Renal pelvis (tissue), 4 donors: ENCODE data around the gene NTM. TPM values are rescaled to one million over a fixed set of nuclear protein-coding genes. Genes with fewer than 3 reads are reported as not detected.

ENCODE experiments used
- DNase-seq: peaks from one replicate; pipeline ENCODE4 v3.0.0-alpha.2; 2013
- polyA plus RNA-seq, 3 donors: library from polyadenylated mRNA; unstranded; fragments of 120-200 nt; gene quantifications; one replicate each; pipeline ENCODE4 v1.2.1, GENCODE V29; 2013; ENCODE audit not compliant: insufficient read length in 3 of 3

Gene NTM
- polyA plus RNA-seq, 3 donors = 37.2 to 44.8 (median 37.5) TPM

- no peak for DNase-seq
Observed at GRCh38 chr11:131595797-131596196, 225.4 kb downstream of the NTM start.

- DNase-seq = no peak
Observed at GRCh38 chr11:131597890-131598289, 227.5 kb downstream of the NTM start.

- DNase-seq = no peak
Observed at GRCh38 chr11:131598305-131598704, 227.9 kb downstream of the NTM start.

- no peak for DNase-seq
Observed at GRCh38 chr11:131599285-131599684, 228.9 kb downstream of the NTM start.

- no peak for DNase-seq
Observed at GRCh38 chr11:131600628-131601027, 230.2 kb downstream of the NTM start.

- DNase-seq = no peak
Observed at GRCh38 chr11:131601586-131601985, 231.2 kb downstream of the NTM start.

GRCh38 chr11:131602431-131602830 is 232.0 kb downstream of the NTM start:
- DNase-seq = no peak

GRCh38 chr11:131606811-131607335 is 236.5 kb downstream of the NTM start:
- no peak for DNase-seq

GRCh38 chr11:131609337-131609736 is 238.9 kb downstream of the NTM start:
- DNase-seq = no peak

- no peak for DNase-seq
Observed at GRCh38 chr11:131609921-131610320, 239.5 kb downstream of the NTM start.

- DNase-seq = no peak
Observed at GRCh38 chr11:131611322-131611721, 240.9 kb downstream of the NTM start.

- DNase-seq = no peak
Observed at GRCh38 chr11:131612533-131612932, 242.1 kb downstream of the NTM start.

- no peak for DNase-seq
Observed at GRCh38 chr11:131614631-131615030, 244.2 kb downstream of the NTM start.

- DNase-seq = no peak
Observed at GRCh38 chr11:131615611-131616010, 245.2 kb downstream of the NTM start.

GRCh38 chr11:131616481-131617140 is 246.2 kb downstream of the NTM start:
- no peak for DNase-seq

- no peak for DNase-seq
Observed at GRCh38 chr11:131618201-131618600, 247.8 kb downstream of the NTM start.

GRCh38 chr11:131622193-131622592 is 251.8 kb downstream of the NTM start:
- no peak for DNase-seq

- no peak for DNase-seq
Observed at GRCh38 chr11:131624531-131624930, 254.1 kb downstream of the NTM start.

GRCh38 chr11:131626788-131627187 is 256.4 kb downstream of the NTM start:
- DNase-seq = no peak

GRCh38 chr11:131628739-131629138 is 258.3 kb downstream of the NTM start:
- DNase-seq = no peak

GRCh38 chr11:131629925-131630540 is 259.6 kb downstream of the NTM start:
- DNase-seq = no peak

GRCh38 chr11:131632971-131633370 is 262.6 kb downstream of the NTM start:
- no peak for DNase-seq

- no peak for DNase-seq
Observed at GRCh38 chr11:131633921-131634715, 263.7 kb downstream of the NTM start.
